IPS-18c (cell line): ENCODE results near the gene MEA1.

ENCODE experiments used
- H3K4me3 ChIP-seq: 2 replicates; pipeline ENCODE4 v1.7.0; 2013; ENCODE audit warnings: low read depth, mild to moderate bottlenecking, low read length, moderate library complexity; ENCODE audit not compliant: insufficient read depth
- H3K9me3 ChIP-seq: one replicate; pipeline ENCODE4 v1.6.1; 2013; ENCODE audit warnings: mild to moderate bottlenecking, low read length, moderate library complexity; ENCODE audit not compliant: control insufficient read depth, insufficient read depth

MEA1 gene

GRCh38 chr6:43013843-43014433, at the start of gene MEA1, which contains the start of gene KLHDC3:
Gene MEA1, minus strand, starts transcription at chr6:43013946. Its CDS starts 133 bp downstream, at chr6:43013813.
Gene KLHDC3, plus strand, starts transcription at chr6:43014249. Its CDS starts 2,944 bp downstream, at chr6:43017193.
- peak within 1 kb of the TSS; percentile 71 for H3K4me3 ChIP-seq
- no peaks in the 10 kb centered on the region for H3K9me3 ChIP-seq

DNA sequence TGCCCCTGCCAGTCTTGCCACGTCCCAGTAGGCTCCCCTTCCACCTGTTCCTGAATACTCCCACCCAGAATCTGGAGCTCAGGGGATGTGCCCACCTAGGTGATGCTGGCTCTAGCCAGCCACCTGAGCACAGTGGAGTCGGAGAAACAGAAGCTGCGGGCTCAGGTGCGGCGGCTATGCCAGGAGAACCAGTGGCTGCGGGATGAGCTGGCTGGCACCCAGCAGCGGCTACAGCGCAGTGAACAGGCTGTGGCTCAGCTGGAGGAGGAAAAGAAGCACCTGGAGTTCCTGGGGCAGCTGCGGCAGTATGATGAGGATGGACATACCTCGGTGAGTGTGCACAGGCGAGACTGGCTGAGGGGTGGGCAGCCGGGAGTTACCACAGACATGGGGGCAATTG, 49.1 kb upstream of the MEA1 start:
- Histone ChIP-seq H3K9me3 (peaks cover 2% of the 10 kb centered on the region), H3K4me3 (no peak overlapping the region)

GRCh38 chr6:43061861-43062260, 48.1 kb upstream of the MEA1 start:
- H3K9me3 ChIP-seq = peaks cover 2% of the 10 kb centered on the region
- H3K4me3 ChIP-seq = no peak overlapping the region

DNA sequence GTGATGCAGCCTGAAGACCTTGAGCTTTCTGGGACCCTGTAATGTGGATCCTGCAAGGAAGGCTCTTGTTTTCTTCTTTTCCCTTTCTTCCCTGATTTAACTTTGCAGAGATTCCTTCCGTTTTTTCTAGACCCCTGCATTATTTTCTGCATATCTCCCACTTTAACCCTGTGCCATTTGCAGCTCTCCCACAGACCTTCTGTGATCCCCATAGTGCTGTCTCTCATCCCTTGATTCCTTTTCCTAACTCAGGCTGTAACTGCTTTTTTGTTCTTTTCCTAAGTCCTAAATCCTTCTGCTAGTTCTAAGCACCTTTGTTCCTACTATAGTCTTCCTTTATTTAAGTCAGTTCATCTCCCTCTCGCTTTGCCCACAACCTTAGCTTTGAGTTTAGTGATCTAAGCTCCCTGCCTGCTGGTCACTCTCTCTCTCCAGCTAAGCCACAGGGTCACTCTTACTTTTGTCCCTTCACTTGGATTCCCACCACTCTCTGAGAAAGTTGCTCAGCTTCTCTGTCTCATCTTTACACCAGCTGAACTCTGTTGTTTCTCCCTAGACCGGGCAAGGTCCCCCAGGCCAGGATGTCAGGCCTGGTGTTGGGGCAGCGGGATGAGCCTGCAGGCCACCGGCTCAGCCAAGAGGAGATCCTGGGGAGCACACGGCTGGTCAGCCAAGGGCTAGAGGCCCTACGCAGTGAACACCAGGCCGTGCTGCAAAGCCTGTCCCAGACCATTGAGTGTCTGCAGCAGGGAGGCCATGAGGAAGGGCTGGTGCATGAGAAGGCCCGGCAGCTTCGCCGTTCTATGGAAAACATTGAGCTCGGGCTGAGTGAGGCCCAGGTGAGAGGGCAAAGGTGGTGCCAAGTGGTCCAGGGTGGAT, 47.2 kb upstream of the MEA1 start:
- Histone ChIP-seq H3K9me3 (peaks cover 2% of the 10 kb centered on the region), H3K4me3 (no peak overlapping the region)

GRCh38 chr6:43060034-43060754, 46.4 kb upstream of the MEA1 start:
- H3K4me3 ChIP-seq = peak overlapping the region; percentile 86
- peaks cover 2% of the 10 kb centered on the region for H3K9me3 ChIP-seq

DNA sequence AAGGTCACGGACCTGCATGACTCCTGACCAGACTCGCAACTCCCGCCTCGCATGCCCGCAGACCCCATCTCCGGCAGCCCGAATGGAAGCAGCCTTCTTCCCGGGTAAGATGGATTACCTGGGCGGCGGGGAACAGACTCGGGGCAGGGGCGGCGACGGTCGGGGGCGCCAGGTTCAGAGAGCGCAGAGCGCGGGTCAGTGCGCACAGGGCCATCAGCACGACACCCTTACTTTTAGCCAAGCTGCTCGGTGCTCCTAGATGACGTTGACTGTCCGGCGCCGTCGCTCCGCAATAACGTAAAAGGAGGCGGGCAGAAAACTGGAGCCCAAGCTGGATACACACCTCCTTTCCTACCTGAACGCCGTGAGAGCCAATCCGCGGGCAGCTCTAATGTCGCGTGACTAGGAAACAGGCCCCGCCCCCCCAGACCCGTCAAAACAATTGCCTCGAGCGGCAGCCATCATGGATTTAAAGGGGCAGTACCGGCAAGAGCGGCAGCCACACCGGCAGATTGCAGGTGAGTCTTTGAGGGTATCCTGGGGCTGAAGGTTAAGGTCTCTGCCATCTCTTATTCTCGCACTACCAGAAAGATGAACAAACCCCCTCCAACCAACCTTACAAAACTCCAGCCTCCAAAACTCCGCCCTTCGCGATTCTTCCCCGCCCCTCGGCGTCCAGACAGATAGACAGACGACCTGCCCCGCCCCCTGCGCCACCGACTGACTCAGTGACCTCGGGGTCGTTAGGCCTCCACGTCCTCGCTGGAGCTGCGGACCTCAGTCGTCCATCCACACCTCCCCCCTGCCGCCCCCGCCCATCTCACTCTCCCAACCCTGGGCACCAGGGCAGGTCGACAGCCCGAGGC, 45.7 kb upstream of the MEA1 start, which contains the start of the genes KLC4 and MRPL2:
KLC4 (plus strand) TSS at position 464 of the 866 bp plus-strand sequence. CDS start 1,705 bp downstream, outside the sequence.
MRPL2 (minus strand) TSS at position 267 of the 866 bp plus-strand sequence; CDS start at position 214, 53 bp downstream.
- peak within 1 kb of the TSS; percentile 86 for H3K4me3 ChIP-seq

GRCh38 chr6:43058531-43058930, 44.8 kb upstream of the MEA1 start:
- Histone ChIP-seq H3K9me3 (peaks cover 2% of the 10 kb centered on the region), H3K4me3 (peak overlapping the region; percentile 86)

More for the DNA sequence above, 45.7 kb upstream of the MEA1 start, which contains the start of the genes KLC4 and MRPL2:
- peaks cover 2% of the 10 kb centered on the region for H3K9me3 ChIP-seq

GRCh38 chr6:43055966-43056365, 42.2 kb upstream of the MEA1 start:
- Histone ChIP-seq H3K4me3 (no peak overlapping the region), H3K9me3 (peaks cover 2% of the 10 kb centered on the region)

DNA sequence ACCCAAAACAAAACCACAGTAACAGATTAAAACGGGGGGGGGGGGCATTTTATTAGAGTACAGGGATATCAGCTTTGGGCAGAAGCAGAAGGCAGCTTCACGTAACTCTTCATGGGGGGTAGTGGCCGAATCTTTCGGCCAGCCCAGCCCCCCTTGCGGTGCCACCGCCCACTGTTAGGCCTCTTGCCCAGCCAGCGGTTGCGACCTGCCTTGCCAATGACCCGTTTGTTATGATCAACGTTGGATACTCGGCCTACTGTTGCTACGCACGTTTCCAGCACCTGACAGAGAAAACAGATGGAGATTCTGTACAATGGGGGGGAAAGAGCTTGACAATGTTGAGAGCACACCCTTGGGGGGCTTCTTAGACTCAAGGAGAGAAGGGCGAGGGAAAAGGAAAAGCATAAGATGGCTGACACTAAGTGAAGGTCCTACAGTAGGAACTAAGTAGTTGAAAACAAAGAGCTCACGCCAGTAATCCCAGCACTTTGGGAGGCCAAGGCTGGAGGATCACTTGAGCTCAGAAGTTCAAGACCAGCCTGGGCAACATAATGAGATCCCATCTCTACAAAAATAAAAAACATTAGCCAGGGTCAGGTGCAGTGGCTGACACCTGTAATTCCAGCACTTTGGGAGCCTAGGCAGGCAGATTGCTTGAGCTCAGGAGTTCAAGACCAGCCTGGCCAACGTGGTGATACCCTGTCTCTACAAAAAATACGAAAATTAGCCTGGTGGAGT, 40.6 kb upstream of the MEA1 start:
- Histone ChIP-seq H3K4me3 (peak overlapping the region; percentile 94; the same call in 1 of the 2 replicates), H3K9me3 (peaks cover 2% of the 10 kb centered on the region)

GRCh38 chr6:43053545-43054205, 39.9 kb upstream of the MEA1 start, which contains the start of gene CUL7:
Gene CUL7, minus strand, starts transcription at chr6:43053851. Its CDS starts 1,063 bp downstream, at chr6:43052788.
- H3K4me3 ChIP-seq = peak within 1 kb of the TSS; percentile 94
- H3K9me3 ChIP-seq = peaks cover 2% of the 10 kb centered on the region

GRCh38 chr6:43052842-43053544, 39.2 kb upstream of the MEA1 start:
- H3K4me3 ChIP-seq = peak overlapping the region; percentile 94
- H3K9me3 ChIP-seq = peaks cover 2% of the 10 kb centered on the region

DNA sequence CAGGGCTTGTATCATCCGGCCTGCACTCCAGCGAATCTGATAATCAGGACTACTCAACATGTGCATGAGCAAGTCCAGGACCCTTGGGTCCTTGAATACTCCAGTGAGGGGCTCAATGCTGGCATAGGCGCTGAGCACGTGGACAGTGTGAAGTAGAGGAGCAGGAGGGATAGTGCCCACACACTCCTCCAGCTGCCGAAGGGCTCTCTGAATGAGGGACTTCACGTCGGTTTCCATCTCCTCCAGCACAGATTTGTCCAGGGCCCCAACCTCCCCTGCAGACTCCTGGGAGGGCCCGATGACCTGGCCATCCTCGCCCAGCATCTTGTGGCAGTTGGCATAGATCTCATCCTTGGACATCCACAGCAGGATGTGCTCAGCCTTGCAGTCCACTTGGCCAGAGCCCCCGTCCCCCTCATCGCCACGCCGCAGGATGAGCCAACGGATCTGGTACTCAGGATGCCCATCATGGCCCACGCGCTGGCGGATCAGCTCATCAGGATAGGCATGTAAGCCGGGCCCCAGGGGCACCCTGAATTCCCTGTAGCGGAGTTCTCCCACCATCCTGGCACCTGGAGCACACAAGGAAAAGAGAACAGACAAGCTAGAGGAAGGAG, 38.6 kb upstream of the MEA1 start:
- Histone ChIP-seq H3K4me3 (peak overlapping the region; percentile 94; the same call in 1 of the 2 replicates), H3K9me3 (peaks cover 2% of the 10 kb centered on the region)

DNA sequence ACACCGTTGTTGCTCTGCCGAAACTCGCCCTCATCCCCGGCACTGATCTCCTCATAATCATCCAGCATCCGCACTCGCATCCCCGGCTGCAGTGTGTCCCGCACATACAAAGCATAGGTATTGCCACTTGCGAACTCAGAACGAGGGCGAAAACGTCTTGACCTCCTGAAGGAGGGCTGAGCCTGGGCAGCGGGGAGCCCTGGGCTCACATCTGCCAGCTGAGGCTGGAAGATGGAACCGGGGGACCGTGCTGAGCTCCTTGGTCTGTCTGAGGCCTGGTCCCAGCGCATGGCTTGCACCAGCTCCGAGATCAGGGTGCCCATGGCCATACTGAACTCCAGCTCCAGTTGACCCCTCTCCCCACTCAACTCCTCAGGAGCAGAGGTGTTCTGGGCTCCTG, 37.2 kb upstream of the MEA1 start:
- Histone ChIP-seq H3K4me3 (no peak overlapping the region), H3K9me3 (peaks cover 2% of the 10 kb centered on the region)

- Histone ChIP-seq H3K9me3 (no peaks in the 10 kb centered on the region), H3K4me3 (no peak overlapping the region)
Observed at GRCh38 chr6:43047998-43048397, 34.3 kb upstream of the MEA1 start.
